HG03097 (cell line): Measurements from ENCODE around the gene LSM12.
"Not testable (repeated sequence)": the region's sequence is repeated elsewhere in the genome, so short reads cannot be mapped to it uniquely, and the experiment has no call there.

Source experiments
- ATAC-seq: cut with Tn5 transposase; IDR thresholded peaks from one replicate; pipeline ENCODE4 v1.9.1; 2021; ENCODE audit not compliant: unreplicated experiment, low FRiP score

The LSM12 gene

DNA sequence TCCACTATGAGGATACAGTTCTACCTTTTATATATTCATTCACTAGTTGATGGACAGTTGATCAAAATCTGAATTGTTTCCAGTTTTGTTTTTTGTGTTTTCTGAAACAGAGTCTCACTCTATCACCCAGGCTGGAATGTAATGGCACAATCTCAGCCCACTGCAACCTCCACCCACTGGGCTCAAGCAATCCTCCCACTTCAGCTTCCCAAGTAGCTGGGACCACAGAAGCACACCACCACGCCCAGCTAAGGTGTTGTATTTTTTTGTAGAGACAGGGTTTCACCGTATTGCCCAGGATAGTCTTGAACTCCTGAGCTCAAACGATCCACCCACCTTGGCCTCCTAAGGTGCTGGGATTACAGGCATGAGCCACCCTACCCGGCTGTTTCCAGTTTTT lies 21.0 kb downstream of the LSM12 start:
- no peak for ATAC-seq

- no peak for ATAC-seq
Observed at GRCh38 chr17:44044071-44044470, 22.4 kb downstream of the LSM12 start.

DNA sequence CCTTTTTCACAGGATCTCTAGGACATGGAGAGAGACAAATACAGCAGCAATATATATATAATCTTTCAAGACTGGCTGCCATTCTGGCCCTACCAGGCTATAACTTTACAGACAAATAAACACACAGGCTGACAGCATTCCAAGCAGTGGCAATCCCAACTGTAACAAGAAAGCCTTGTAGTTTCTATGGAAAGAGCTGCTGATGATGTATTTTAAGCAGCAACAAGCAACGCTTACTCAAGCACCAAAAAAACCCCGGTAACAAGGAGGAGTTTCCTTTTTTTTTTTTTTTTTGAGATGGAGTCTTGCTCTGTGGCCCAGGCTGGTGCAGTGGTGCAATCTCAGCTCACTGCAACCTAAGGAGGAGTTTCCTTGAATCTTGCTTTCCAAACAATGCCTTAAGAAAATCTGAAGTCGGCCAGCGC lies 23.2 kb downstream of the LSM12 start:
- no peak for ATAC-seq

DNA sequence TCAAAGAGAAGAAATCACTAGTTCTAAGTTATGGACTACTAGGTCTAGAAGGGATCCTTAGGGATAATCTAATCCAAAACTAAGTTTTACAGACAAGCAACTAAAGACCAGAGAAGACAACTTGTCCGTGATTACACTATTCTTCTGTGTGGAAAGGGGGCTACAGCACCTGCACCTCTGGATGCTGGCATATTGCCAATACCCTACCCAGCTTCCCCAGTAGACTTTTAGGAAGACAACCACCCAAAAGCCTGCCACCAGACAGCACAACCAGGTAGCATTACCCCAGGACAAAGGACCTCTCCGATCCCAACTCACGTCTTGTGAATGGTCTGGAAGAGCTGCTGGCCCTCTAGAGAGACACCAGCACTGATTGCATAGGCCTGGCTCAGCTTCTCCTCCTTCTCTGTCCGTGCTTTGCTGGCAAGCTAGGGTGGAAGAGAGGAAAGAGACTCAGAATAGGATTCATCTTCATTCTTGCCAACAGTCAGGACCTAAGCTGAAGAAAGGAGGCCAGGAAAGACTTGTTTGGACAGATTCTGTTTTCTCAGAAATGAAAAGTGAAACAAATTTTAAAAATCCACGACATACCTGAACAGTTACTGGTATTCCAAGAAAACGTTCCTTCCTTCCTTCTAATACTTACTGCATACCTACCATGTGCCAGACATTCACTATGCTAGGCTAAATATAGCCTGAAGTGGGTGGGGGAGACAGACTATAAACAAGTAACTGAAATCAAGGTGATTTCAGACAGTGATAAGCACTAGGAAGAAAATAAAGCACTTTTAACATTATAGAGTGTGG lies 26.4 kb downstream of the LSM12 start:
- ATAC-seq, result no peak

DNA sequence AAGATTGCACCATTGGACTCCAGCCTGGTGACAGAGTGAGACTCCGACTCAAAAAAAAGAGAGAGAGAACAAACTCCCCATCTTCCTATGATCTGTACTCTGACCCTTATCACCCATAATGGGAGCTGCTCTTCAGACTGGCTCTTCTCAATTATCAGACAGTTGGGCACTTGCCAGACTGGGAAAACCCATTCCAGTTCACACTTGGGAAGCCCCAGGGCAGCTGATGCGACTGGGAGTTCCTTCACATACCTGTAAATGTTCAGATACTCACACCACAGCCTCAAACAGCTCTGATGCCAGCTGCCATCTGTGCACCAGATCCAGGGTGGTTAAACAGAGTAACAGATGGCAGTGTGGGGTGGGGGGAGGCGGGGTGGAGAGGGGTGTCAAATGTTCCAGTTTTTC lies 27.9 kb downstream of the LSM12 start:
- no peak for ATAC-seq

GRCh38 chr17:44037471-44037870 lies 29.0 kb downstream of the LSM12 start:
- no peak for ATAC-seq

GRCh38 chr17:44034688-44035087 lies 31.8 kb downstream of the LSM12 start:
- ATAC-seq, result not testable (repeated sequence)

- no peak for ATAC-seq
Observed at GRCh38 chr17:44033861-44034408, 32.5 kb downstream of the LSM12 start.

DNA sequence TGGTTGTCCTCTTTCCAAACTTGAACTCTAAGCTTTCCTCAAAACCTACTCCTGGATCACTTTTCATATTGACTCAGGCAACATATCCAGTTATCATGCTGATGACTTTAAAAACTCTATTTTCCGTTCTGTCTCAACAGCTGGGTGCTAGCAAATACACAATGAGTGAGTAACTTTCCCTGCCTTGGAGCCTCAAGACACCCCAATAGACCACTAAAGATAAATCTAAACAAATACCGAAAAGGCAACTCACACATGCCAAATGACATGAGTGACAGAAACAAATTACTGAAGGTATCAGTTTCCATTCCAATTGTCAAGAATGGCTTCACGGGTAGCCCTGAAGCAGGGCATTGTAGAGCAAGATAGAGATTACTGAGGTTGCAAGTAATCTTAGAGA lies 36.0 kb downstream of the LSM12 start:
- no peak for ATAC-seq

DNA sequence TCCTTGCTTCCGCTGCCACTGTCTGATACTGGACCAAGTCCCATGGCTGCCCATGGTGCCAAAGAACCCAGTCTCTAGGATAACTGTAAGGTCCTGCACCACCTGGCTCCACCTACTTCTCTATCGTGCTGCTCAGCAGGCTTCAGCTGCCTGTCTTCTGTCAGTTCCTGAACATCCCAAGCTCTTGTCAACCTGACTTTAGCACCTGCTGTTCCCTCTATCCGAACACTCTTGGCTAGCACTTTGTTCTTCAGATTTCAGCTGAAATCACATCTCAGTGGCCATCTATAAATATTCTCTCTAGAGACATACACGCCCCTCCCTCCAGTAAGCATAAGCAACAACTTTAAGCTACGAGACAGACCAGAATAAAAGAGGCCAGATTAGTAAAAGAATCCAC lies 36.7 kb downstream of the LSM12 start:
- no peak for ATAC-seq

GRCh38 chr17:44024853-44025252 lies 41.6 kb downstream of the LSM12 start:
- ATAC-seq, result no peak

DNA sequence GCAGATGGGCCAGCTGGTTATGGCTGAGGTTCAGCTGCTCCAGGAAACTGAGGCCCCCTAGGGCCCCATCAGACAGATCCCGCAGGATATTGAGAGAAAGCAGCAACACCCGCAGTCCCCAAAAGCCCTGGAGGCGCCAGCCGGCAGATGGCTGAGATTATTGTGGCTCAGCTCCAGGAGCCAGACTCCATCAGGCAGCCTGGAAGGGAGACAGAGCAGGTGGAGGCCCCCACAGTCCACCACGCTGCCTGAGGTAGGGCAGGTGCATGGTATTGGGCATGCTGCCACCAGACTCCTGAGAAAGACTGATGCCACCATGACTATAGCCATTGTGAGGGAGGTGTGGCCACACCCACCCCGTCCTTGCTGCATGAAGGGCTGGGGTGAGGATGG lies 42.2 kb downstream of the LSM12 start:
- no peak for ATAC-seq

GRCh38 chr17:44023545-44024270 lies 42.8 kb downstream of the LSM12 start:
- no peak for ATAC-seq

GRCh38 chr17:44022246-44022645 lies 44.2 kb downstream of the LSM12 start:
- ATAC-seq, result no peak

DNA sequence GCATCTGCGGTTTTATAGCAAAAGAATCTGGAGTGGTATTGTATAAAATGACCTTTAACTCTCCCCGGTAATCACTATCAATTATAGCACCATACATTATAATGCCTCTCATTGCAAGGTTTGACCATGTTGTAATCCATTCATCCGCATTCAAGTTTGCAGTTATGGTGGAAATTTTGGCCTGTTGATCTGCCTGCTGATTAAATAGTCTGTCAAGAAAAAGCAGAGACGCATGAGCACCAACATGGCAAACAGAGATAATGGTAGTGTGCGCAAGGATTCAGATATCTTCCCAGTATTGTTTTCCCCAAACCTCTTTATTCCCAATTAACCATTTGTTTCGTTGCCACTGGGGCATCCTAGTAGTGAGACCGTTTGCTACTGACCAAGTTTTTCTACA lies 45.2 kb downstream of the LSM12 start:
- not testable (repeated sequence) for ATAC-seq

DNA sequence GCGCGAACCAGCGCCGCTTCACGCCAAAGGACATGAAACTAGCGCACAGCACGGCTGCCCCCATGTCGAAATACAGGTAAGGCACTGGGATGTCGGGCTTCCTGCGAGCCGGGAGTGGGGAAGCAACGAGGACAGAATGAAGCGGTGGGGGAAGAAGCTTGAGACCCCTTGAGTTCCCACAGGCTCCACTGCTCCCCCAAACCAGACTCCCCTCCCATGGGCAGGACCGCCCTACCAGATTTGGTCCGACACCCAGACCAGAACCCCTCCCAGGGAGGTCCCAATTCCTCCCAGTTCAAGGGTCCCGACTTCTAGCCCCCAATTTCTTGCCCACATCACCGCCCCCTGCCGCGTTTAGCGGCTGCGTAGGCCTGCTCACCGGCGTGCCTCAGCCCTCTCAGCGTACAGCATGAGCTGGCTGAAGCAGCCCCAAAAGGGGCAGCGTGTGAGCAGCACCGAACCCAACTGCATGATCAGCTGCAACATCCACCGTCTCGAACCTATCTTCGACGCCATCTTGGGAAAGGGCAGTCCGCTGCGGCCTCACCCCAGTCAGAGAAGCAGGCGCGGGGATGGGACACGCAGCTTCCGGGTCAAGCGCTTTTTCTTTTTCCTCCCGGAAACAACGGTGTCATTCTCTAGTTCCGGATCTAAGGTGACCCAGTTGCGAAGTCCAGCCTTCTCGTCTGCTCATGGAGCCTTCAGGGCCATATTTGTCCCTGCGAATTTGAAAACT lies 51.9 kb downstream of the LSM12 start, which contains the start of gene TMEM101:
Gene TMEM101 (minus strand): TSS at position 527 of the 736 bp plus-strand sequence. CDS start 11 bp downstream, at position 516.
- ATAC-seq, result peak; percentile 63

DNA sequence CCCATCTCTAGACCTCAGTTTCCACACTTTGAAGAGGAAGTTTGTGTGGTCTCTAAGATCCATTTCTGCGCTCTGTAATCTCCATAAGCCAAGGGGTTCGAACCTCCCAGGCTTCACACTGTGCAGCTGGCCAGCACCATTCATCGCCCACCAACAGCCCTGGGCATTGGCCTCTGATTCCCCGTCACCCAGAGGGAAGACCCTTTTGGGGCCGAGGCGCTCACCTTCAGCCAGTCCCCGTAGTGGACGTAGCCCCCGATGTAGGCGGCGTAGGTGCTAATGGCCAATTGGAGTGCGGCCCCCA lies 52.4 kb downstream of the LSM12 start:
- no peak for ATAC-seq

DNA sequence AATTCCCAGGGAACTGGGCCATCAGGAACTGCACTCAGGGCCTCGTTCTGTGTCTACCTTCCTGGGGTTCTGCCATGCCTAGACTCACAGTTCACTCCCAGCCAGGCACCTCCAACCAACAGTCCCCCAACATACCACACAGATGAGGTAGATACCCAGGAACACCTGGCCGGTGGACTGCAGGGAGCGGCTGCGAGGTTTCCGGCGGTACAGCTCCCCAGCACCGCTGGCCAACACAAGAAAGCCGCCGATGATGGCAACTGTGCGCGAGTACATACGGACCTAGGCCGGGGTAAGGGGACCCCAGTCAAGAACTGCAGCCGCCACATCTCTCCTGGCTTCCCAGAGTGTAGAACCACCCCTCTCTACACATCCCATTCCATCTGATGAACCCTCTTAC lies 53.6 kb downstream of the LSM12 start:
- no peak for ATAC-seq

- ATAC-seq, result no peak
Observed at GRCh38 chr17:44012391-44012790, 54.1 kb downstream of the LSM12 start.

DNA sequence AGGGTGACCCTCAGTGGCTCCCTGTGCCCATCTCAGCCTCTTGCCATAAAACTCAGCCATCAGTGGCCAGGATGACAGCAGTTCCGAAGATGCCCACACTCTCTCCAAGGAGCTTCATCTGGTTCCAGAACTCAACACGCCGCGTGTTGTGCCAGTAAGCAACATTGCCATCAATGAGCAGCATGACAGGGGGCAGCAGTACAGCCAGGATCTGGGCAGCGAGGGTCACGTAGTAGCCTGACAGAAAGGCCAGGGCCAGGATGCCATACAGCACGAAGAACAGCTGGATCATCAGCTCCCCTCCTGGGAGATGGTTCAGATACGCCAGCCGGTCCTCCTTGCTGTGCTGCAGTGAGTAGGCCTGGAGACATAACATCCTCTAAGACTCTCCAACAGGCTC lies 54.6 kb downstream of the LSM12 start:
- no peak for ATAC-seq

GRCh38 chr17:44010966-44011647 lies 55.4 kb downstream of the LSM12 start:
- ATAC-seq, result no peak
